Activated naive CD4-positive, alpha-beta T cell treated with anti-CD3 and anti-CD28 coated beads for 36 hours (primary cell): Measurements from ENCODE around the gene CALHM3. TPM values are rescaled to one million over a fixed set of nuclear protein-coding genes. Genes with fewer than 3 reads are reported as not detected.

Source experiments
- CTCF ChIA-PET: fragments of 350-600 bp; sonication (Branson Sonifier 250); formaldehyde crosslinking; loops from one replicate; lab custom pipeline; 2021; ENCODE audit warnings: antibody characterized with exemption; lab: Charles Lee
- DNase-seq: peaks from one replicate; pipeline ENCODE4 v3.0.0-alpha.2; 2020
- H3K27ac Mint-ChIP-seq: one replicate; pipeline ENCODE4 v1.8.0; 2021; ENCODE audit warnings: mild to moderate bottlenecking, mixed read lengths
- H3K27me3 Mint-ChIP-seq: one replicate; pipeline ENCODE4 v1.8.0; 2021; ENCODE audit warnings: low read depth, mixed read lengths
- H3K36me3 Mint-ChIP-seq: one replicate; pipeline ENCODE4 v1.8.0; 2021; ENCODE audit warnings: low read depth, mixed read lengths
- H3K4me1 Mint-ChIP-seq: one replicate; pipeline ENCODE4 v1.8.0; 2021; ENCODE audit warnings: low read depth, mixed read lengths
- H3K4me3 Mint-ChIP-seq: one replicate; pipeline ENCODE4 v1.8.0; 2021; ENCODE audit warnings: mild to moderate bottlenecking, moderate library complexity, mixed read lengths
- H3K9me3 Mint-ChIP-seq: one replicate; pipeline ENCODE4 v1.8.0; 2021; ENCODE audit warnings: mixed read lengths
- intact Hi-C: fragments of 100-400 bp; cut with micrococcal nuclease; formaldehyde crosslinking; loops from one replicate; pipeline ENCODE4 v1.15.1; 2023
- total RNA-seq, 2 experiments: library from RNA; stranded (reverse); gene quantifications; one replicate each; pipeline ENCODE4 v1.2.3, GENCODE V29; 2021

CALHM3 gene
- total RNA-seq, 2 experiments from 2014 or later = not detected

DNA sequence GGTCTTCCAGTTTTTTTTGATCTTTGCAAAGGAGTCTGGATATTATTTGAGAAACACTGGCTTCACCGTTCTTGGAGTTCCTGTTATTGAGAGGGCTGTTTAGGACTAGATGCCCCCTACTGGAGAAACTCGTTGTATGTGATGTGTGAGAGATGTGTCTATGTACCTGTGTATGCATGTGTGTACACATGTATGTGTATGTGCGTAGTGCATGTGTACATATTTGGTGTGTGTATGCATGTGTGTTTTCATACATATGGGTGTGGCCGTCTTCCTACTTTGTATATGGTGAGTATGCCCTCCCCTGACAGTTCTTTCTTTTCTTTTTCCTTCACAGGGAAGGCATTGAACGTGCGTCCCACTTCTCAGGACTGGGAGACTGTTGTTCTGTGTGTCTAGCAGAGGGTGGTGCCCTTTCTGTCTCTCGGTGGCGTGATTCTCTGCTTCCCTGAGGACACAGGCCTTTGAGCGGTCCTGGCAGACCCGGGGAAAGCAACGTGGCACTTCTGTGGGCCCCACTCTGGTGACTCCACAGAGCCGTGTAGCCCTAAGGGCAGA is 3.0 kb upstream of the CALHM3 start:
- Mint-ChIP-seq H3K27me3 (no peaks in the 10 kb centered on the region), H3K4me3 (no peak overlapping the region), H3K9me3 (no peaks in the 10 kb centered on the region), H3K4me1 (no peaks in the 10 kb centered on the region), H3K36me3 (no peaks in the 10 kb centered on the region), H3K27ac (no peak overlapping the region)
- DNase-seq = peak; percentile 41
- intact Hi-C loops = loop anchor here (1.0 to 10.0 kb wide), 4 partner anchors 30 to 647 kb away; partner anchors contain the start of genes CALHM2, CYP17A1 and RPEL1
- CTCF ChIA-PET = interaction anchor here (0.8 to 1.9 kb wide), 4 partner anchors 11 to 80 kb away, joined by 4 to 10 read pairs (median 4); no protein-coding TSS in a partner anchor

GRCh38 chr10:103480521-103480920 is 1.5 kb upstream of the CALHM3 start:
- Mint-ChIP-seq H3K27me3 (no peaks in the 10 kb centered on the region), H3K4me1 (no peaks in the 10 kb centered on the region), H3K27ac (no peak overlapping the region), H3K36me3 (no peaks in the 10 kb centered on the region), H3K9me3 (no peaks in the 10 kb centered on the region), H3K4me3 (no peak overlapping the region)
- intact Hi-C loops = loop anchor here (10.0 kb wide), 2 partner anchors 236 to 646 kb away; partner anchors contain the start of genes CYP17A1 and RPEL1
- CTCF ChIA-PET = interaction anchor here (1.1 to 1.4 kb wide), 2 partner anchors 16 to 64 kb away, joined by 5 read pairs; no protein-coding TSS in a partner anchor
- DNase-seq = no peak

- Mint-ChIP-seq H3K9me3 (no peaks in the 10 kb centered on the region), H3K27ac (no peak overlapping the region), H3K4me3 (no peak overlapping the region), H3K27me3 (no peaks in the 10 kb centered on the region), H3K4me1 (no peaks in the 10 kb centered on the region), H3K36me3 (no peaks in the 10 kb centered on the region)
- CTCF ChIA-PET = no interaction called here
- DNase-seq = no peak
- intact Hi-C loops = no loop called here
Measured at GRCh38 chr10:103478671-103479070, 369 bp downstream of the CALHM3 start.

- DNase-seq = peak; percentile 42
- no peaks in the 10 kb centered on the region for H3K27me3 Mint-ChIP-seq
- CTCF ChIA-PET = interaction anchor here (0.6 to 2.1 kb wide), 5 partner anchors 10 to 600 kb away, joined by 3 to 12 read pairs (median 4); partner anchors contain the start of gene CALHM2
- H3K4me1 Mint-ChIP-seq = peaks cover 9% of the 10 kb centered on the region
- H3K9me3 Mint-ChIP-seq = no peaks in the 10 kb centered on the region
- H3K36me3 Mint-ChIP-seq = no peaks in the 10 kb centered on the region
- intact Hi-C loops = no loop called here
- no peak overlapping the region for H3K4me3 Mint-ChIP-seq
- H3K27ac Mint-ChIP-seq = no peak overlapping the region
Measured at GRCh38 chr10:103476046-103476768, 2.8 kb downstream of the CALHM3 start.

- no peak overlapping the region for H3K27ac Mint-ChIP-seq
- H3K9me3 Mint-ChIP-seq = no peaks in the 10 kb centered on the region
- H3K27me3 Mint-ChIP-seq = no peaks in the 10 kb centered on the region
- no peak overlapping the region for H3K4me3 Mint-ChIP-seq
- H3K4me1 Mint-ChIP-seq = peaks cover 16% of the 10 kb centered on the region
- no peak for DNase-seq
- CTCF ChIA-PET = interaction anchor here (0.8 to 2.1 kb wide), 5 partner anchors 10 to 120 kb away, joined by 3 to 12 read pairs (median 3); partner anchors contain the start of gene NEURL1
- no peaks in the 10 kb centered on the region for H3K36me3 Mint-ChIP-seq
- intact Hi-C loops = no loop called here
Measured at GRCh38 chr10:103475437-103475836, 3.6 kb downstream of the CALHM3 start.

DNA sequence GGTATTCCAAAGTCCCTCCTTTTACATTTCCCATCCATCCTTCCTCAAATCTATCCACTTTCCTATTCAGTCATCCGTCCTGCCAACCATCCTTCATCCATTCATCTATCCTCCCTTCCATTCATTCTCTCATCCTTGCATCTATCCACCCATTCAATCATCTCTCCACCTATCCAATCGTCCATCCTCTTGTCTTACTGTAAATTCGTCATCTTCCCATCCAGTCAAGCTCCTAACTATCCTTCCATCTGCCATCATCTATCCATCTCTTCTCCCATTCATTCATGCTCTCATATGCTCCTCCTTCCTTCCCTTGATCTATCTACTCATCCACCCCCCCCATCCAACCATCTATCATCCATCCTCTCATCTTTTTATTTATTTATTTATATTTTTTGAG is 5.0 kb downstream of the CALHM3 start:
- no peak for DNase-seq
- Mint-ChIP-seq H3K27ac (no peak overlapping the region), H3K4me3 (no peak overlapping the region), H3K9me3 (no peaks in the 10 kb centered on the region), H3K27me3 (no peaks in the 10 kb centered on the region), H3K4me1 (peaks cover 16% of the 10 kb centered on the region), H3K36me3 (no peaks in the 10 kb centered on the region)
- CTCF ChIA-PET = interaction anchor here (2.1 kb wide), 1 partner anchor 12 kb away, joined by 12 read pairs; no protein-coding TSS in a partner anchor
- intact Hi-C loops = no loop called here

- no peak overlapping the region for H3K27ac Mint-ChIP-seq
Measured at GRCh38 chr10:103473261-103473671, 5.8 kb downstream of the CALHM3 start.

GRCh38 chr10:103472005-103472404 is 7.0 kb downstream of the CALHM3 start:
- Mint-ChIP-seq H3K4me1 (peaks cover 16% of the 10 kb centered on the region), H3K27me3 (no peaks in the 10 kb centered on the region), H3K27ac (no peak overlapping the region), H3K36me3 (no peaks in the 10 kb centered on the region), H3K9me3 (no peaks in the 10 kb centered on the region), H3K4me3 (no peak overlapping the region)
- DNase-seq = no peak
- intact Hi-C loops = no loop called here
- CTCF ChIA-PET = interaction anchor here (1.1 to 1.5 kb wide), 3 partner anchors 11 to 71 kb away, joined by 3 to 7 read pairs (median 3); no protein-coding TSS in a partner anchor

More at GRCh38 chr10:103473261-103473671, 5.8 kb downstream of the CALHM3 start:
- intact Hi-C loops = no loop called here
- peaks cover 16% of the 10 kb centered on the region for H3K4me1 Mint-ChIP-seq
- H3K27me3 Mint-ChIP-seq = no peaks in the 10 kb centered on the region
- no peak overlapping the region for H3K4me3 Mint-ChIP-seq
- DNase-seq = no peak
- CTCF ChIA-PET = interaction anchor here (1.1 to 1.5 kb wide), 3 partner anchors 10 to 69 kb away, joined by 3 to 7 read pairs (median 3); no protein-coding TSS in a partner anchor
- H3K9me3 Mint-ChIP-seq = no peaks in the 10 kb centered on the region
- no peaks in the 10 kb centered on the region for H3K36me3 Mint-ChIP-seq

DNA sequence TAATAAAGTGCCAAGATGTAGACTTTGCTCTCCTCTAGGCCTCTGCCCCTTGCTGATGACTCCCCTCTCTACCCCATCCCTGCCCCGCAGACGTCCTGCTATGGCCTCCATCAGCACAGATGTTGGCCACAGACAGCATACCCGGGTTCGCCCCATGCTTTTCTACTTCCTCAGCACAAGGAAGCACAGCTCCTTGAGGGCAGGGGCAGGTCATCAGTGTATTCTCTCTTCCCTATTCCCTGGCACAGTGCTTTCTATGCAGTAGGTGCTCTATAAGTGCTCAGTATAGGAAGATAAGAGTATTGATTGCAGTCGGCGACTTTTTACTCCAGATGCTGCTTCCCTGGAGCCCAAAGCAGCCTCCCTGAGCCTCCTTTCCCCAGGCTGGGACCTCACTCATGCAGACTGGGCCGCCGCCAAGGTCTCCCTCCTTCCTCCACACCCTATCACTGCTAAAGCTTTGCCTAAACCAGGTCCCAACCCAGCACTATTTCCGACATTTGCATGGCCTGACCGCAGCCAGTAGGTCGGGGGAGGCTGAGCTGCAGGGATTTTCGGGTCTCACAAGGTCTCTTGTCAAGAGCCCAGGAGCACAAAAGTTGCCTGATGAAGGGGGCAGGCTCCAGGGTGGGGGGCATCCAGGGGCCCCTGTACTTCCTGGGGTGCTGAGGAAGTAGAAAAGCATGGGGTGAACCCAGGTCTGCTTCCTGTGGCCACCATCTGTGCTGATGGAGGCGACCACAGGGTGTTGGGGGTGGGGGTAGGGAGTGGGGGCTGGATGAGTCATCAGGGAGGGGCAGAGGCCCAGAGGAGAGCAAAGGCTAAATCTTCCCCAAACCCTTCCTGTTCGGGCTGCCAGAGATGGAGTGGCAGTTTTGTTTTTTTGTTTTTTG is 8.0 kb downstream of the CALHM3 start:
- intact Hi-C loops = loop anchor here (1.0 kb wide), 1 partner anchor 19 kb away; the partner anchor contains the start of gene CALHM2
- CTCF ChIA-PET = interaction anchor here (0.5 kb wide), 1 partner anchor 98 kb away, joined by 4 read pairs; no protein-coding TSS in a partner anchor
- Mint-ChIP-seq H3K4me3 (no peak overlapping the region), H3K27ac (peak overlapping the region; percentile 13), H3K27me3 (no peaks in the 10 kb centered on the region), H3K36me3 (no peaks in the 10 kb centered on the region), H3K4me1 (peaks cover 16% of the 10 kb centered on the region), H3K9me3 (no peaks in the 10 kb centered on the region)
- peak; percentile 76 for DNase-seq

DNA sequence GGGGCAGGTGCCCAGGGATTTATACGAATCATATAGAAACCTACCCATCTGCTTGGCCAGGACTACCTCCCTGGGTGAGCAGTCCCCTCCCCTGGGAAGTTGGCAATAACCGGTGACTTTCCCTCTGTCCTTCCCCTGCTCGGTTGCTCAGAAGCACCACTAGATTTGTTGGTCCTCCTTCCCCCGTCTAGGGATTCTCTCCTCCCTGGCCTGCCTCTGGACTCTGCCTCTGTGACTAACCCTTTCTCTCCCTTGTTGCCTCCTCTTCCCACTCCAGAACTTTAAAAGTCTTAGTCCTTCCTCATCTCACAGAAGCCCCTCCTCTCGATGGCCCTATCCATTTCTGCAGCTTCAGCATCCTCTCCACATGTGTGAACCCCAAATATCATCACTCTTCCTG is 9.8 kb downstream of the CALHM3 start:
- H3K4me3 Mint-ChIP-seq = no peak overlapping the region
- intact Hi-C loops = no loop called here
- H3K9me3 Mint-ChIP-seq = no peaks in the 10 kb centered on the region
- CTCF ChIA-PET = no interaction called here
- H3K27me3 Mint-ChIP-seq = no peaks in the 10 kb centered on the region
- peaks cover 16% of the 10 kb centered on the region for H3K4me1 Mint-ChIP-seq
- no peak for DNase-seq
- no peak overlapping the region for H3K27ac Mint-ChIP-seq
- no peaks in the 10 kb centered on the region for H3K36me3 Mint-ChIP-seq

DNA sequence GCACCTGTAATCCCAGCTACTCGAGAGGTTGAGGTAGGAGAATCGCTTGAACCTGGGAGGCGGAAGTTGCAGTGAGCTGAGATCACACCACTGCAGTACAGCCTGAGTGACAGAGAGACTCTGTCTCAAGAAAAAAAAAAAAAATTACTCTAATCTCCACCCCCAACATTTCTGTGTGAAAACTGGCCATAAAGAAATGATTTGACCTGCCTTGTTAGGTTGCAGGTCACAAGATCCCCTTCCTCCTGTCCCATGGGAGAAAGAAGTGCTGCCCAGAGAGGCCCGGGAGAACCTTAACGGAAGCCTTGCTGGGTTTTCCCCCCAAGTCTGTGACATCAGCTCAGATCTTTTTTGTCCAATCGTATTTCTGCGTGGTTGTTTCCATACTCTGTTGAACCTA is 11.6 kb downstream of the CALHM3 start:
- DNase-seq = no peak
- peaks cover 16% of the 10 kb centered on the region for H3K4me1 Mint-ChIP-seq
- H3K9me3 Mint-ChIP-seq = no peaks in the 10 kb centered on the region
- no peak overlapping the region for H3K27ac Mint-ChIP-seq
- CTCF ChIA-PET = interaction anchor here (1.0 kb wide), 1 partner anchor 53 kb away, joined by 3 read pairs; no protein-coding TSS in a partner anchor
- intact Hi-C loops = no loop called here
- no peaks in the 10 kb centered on the region for H3K27me3 Mint-ChIP-seq
- no peaks in the 10 kb centered on the region for H3K36me3 Mint-ChIP-seq
- H3K4me3 Mint-ChIP-seq = no peak overlapping the region
